NOMO-1 treated with DMSO at 0.1 percent for 48 hours (cell line): ENCODE results near the gene SMAD9.

Experiments
- DNase-seq: peaks from one replicate; lab custom pipeline; 2025; ENCODE audit not compliant: unreplicated experiment; lab: John Stamatoyannopoulos, UW

Gene SMAD9

GRCh38 chr13:36818804-36819738, 101.0 kb downstream of the SMAD9 start, which contains the start of gene RFXAP:
Gene RFXAP, plus strand, starts transcription at chr13:36819222. Its CDS starts 136 bp downstream, at chr13:36819358.
- DNase-seq = peak; percentile 80

DNA sequence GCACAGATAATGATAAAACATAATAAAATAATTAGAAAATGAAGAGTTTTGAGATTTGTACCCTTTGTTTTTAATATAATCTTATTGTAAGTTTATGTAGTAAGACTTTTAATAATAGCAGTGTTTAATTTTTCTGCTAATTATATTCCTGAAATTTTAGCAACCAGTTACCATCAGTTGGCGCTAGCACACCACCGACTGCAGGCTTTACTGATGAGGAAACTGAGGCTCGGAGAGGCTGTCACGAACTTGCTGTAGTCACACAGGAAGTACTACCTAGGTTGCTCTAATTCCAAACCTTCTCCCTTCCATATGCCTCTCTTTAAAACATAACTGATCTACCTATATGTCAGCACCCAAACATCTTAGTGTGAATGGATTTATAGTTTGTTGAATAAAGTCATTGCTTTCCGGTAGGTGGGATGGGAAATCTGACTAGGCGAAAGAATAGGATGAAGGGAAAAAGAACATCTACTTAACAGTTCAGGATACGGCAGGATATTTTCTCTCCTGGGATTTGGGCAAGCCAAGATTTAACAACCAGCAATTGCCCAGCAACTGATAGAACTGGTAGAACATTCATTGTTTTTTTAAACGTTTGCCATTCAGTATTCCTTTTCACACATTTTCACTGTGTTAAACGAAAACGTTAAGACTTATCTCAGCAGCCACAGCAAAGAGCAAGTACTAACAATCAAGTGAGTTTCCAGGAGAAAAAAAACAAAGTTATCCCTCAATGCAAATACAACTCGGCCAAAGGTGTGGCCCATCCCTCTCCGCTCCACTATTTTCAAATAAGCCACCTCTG, 101.8 kb downstream of the SMAD9 start:
- no peak for DNase-seq

GRCh38 chr13:36815062-36815461, 105.0 kb downstream of the SMAD9 start:
- DNase-seq = no peak

GRCh38 chr13:36814465-36814864, 105.6 kb downstream of the SMAD9 start:
- DNase-seq = no peak

DNA sequence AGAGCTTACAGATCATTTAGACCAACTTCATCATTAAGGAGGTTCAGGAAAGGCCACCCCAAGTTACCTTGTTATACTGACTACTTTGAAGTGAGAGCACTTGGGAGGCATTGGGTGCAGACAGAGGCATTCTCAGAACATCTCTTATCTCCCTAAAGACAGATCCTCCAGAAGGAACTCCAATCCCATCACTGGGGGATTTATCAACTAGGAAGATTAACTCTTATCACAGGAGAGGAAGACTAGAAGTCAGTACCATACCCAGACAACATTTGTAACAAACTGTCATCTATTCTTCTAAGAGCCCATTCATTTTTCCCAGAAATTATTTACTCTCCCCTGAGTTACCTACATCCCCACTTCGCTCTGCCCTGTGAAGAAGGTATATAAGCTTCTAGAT, 106.8 kb downstream of the SMAD9 start:
- no peak for DNase-seq

- DNase-seq = no peak
Observed at GRCh38 chr13:36807616-36808015, 112.4 kb downstream of the SMAD9 start.

- peak; percentile 89 for DNase-seq
Observed at GRCh38 chr13:36806102-36806501, 113.9 kb downstream of the SMAD9 start.

DNA sequence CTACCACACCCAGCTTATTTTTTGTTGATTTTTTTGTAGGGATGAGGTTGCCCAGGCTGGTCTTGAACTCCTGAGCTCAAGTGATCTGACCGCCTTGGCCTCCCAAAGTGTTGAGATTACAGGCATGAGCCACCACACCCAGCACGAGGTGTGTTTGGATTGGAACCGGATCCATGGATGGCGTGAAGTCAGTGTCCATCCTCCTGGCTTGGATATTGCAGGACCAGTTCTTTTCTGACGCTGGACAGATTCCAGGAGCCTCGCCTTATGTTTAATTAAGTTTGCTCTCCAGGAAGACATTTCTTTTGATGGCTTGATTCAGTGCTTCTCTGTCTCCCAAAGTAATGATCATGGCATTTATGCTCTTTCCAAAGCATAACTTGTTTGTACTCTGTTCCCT, 115.5 kb downstream of the SMAD9 start:
- DNase-seq = no peak

GRCh38 chr13:36801035-36801434, 119.0 kb downstream of the SMAD9 start:
- DNase-seq = no peak

GRCh38 chr13:36796052-36796451, 124.0 kb downstream of the SMAD9 start:
- peak; percentile 5 for DNase-seq

- DNase-seq = no peak
Observed at GRCh38 chr13:36795463-36795862, 124.6 kb downstream of the SMAD9 start.
